Mammary epithelial cell (primary cell): ENCODE results near the gene NCAN.

Experiments
- EZH2 ChIP-seq: IDR thresholded peaks from 2 replicates; pipeline ENCODE4 v1.6.1; 2012; ENCODE audit warnings: low read length, inconsistent platforms, borderline replicate concordance
- TF ChIP-seq, protein P1 (sequence below), 2 donors: IDR thresholded peaks in 1 of 2; conservative IDR thresholded peaks in 1 of 2; 2 replicates each; pipeline ENCODE4 v1.5.1; 2011 to 2012; ENCODE audit warnings: inconsistent platforms in 2 of 2, low read length in 2 of 2, mild to moderate bottlenecking in 2 of 2, control low read depth in 1 of 2, low read depth in 1 of 2; ENCODE audit not compliant: insufficient read depth in 1 of 2; ENCODE audit errors: extremely low read depth in 1 of 2

DNA sequence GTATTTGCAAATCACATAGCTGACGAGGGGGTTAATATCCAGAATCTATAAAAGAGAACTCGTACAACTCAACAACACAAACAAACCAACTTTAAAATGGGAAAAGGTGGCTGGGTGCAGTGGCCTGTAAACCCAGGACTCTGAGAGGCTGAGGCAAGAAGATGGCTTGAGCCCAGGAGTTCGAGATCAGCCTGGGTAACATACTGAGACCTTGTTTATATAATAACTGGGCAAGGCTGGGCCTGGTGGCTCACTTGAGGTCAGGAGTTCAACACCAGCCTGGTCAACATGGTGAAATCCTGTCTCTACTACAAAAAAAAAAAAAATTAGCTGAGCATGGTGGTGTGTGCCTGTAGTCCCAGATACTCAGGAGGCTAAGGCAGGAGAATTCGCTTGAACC lies 83.2 kb downstream of the NCAN start:
- TF ChIP-seq, protein P1, sequence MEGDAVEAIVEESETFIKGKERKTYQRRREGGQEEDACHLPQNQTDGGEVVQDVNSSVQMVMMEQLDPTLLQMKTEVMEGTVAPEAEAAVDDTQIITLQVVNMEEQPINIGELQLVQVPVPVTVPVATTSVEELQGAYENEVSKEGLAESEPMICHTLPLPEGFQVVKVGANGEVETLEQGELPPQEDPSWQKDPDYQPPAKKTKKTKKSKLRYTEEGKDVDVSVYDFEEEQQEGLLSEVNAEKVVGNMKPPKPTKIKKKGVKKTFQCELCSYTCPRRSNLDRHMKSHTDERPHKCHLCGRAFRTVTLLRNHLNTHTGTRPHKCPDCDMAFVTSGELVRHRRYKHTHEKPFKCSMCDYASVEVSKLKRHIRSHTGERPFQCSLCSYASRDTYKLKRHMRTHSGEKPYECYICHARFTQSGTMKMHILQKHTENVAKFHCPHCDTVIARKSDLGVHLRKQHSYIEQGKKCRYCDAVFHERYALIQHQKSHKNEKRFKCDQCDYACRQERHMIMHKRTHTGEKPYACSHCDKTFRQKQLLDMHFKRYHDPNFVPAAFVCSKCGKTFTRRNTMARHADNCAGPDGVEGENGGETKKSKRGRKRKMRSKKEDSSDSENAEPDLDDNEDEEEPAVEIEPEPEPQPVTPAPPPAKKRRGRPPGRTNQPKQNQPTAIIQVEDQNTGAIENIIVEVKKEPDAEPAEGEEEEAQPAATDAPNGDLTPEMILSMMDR (conservative IDR thresholded peaks at IDR 0.05 in 1 of 2, IDR thresholded peaks at IDR 0.05 in 1 of 2; ENCODE audit: extremely low read depth in 1 of 2, insufficient read depth in 1 of 2, low read depth in 1 of 2, low read length in 2 of 2): no peak
- TF ChIP-seq EZH2: no peak
